Duodenal mucosa (tissue), 2 donors: Measurements from ENCODE around the gene LRRC8B.
"Not testable (repeated sequence)": the region's sequence is repeated elsewhere in the genome, so short reads cannot be mapped to it uniquely, and the experiment has no call there.

ENCODE experiments used
- H3K27ac ChIP-seq: one replicate; pipeline ENCODE4 v1.7.0; 2013; ENCODE audit warnings: low read depth, low read length
- H3K27me3 ChIP-seq, 2 donors: one replicate each; pipeline ENCODE4 v1.7.0; 2013; ENCODE audit warnings: low read length in 2 of 2, control low read depth in 1 of 2; ENCODE audit not compliant: insufficient read depth in 2 of 2, control insufficient read depth in 1 of 2
- H3K36me3 ChIP-seq, 2 donors: one replicate each; pipeline ENCODE4 v1.7.0; 2013; ENCODE audit warnings: low read length in 2 of 2, control low read depth in 1 of 2; ENCODE audit not compliant: insufficient read depth in 2 of 2, control insufficient read depth in 1 of 2
- H3K4me1 ChIP-seq, 2 donors: one replicate each; pipeline ENCODE4 v1.7.0; 2013; ENCODE audit warnings: low read length in 2 of 2, control low read depth in 1 of 2; ENCODE audit not compliant: insufficient read depth in 2 of 2, control insufficient read depth in 1 of 2
- H3K4me3 ChIP-seq, 2 donors: one replicate each; pipeline ENCODE4 v1.7.0; 2013; ENCODE audit warnings: low read length in 2 of 2, low read depth in 1 of 2
- H3K9ac ChIP-seq, 2 donors: one replicate each; pipeline ENCODE4 v1.7.0; 2013; ENCODE audit warnings: low read length in 2 of 2, low read depth in 1 of 2
- H3K9me3 ChIP-seq, 2 donors: one replicate each; pipeline ENCODE4 v1.7.0; 2013; ENCODE audit warnings: low read length in 2 of 2, control low read depth in 1 of 2; ENCODE audit not compliant: control insufficient read depth in 1 of 2

Gene LRRC8B

GRCh38 chr1:89499320-89499719, 25.3 kb upstream of the LRRC8B start:
- no peak overlapping the region for H3K4me3 ChIP-seq
- no peaks in the 10 kb centered on the region for H3K27me3 ChIP-seq
- no peaks in the 10 kb centered on the region for H3K9me3 ChIP-seq
- no peak overlapping the region for H3K27ac ChIP-seq
- H3K36me3 ChIP-seq: no peaks in the 10 kb centered on the region
- H3K9ac ChIP-seq: no peak overlapping the region
- no peaks in the 10 kb centered on the region for H3K4me1 ChIP-seq

- Histone ChIP-seq H3K9me3 (no peaks in the 10 kb centered on the region), H3K27me3 (peaks cover 0 to 4% of the 10 kb centered on the region in 2 donors), H3K27ac (no peak overlapping the region), H3K4me1 (no peaks in the 10 kb centered on the region), H3K4me3 (no peak overlapping the region), H3K9ac (no peak overlapping the region), H3K36me3 (no peaks in the 10 kb centered on the region)
Observed at GRCh38 chr1:89502042-89502441, 22.6 kb upstream of the LRRC8B start.

DNA sequence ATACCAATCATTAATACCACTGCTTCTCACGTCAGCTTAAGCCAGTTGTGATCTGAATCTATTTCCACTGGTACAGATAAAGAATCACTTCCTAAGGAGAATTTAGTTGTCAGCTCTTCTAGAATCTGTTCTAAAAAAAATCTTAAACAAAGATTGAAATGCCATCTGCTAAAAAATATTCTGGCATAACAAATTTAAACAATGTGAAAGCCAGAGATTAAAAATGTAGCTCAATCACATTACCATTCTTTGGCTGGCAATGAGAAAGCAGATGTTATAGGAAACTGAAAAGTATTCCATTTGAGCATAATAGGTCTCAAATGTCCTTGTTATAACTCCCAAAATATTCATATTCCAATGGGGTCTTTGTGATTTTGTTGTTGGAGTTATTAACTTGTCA, 21.7 kb upstream of the LRRC8B start:
- no peak overlapping the region for H3K4me3 ChIP-seq
- H3K9me3 ChIP-seq: no peaks in the 10 kb centered on the region
- H3K27ac ChIP-seq: no peak overlapping the region
- no peaks in the 10 kb centered on the region for H3K36me3 ChIP-seq
- no peak overlapping the region for H3K9ac ChIP-seq
- no peaks in the 10 kb centered on the region for H3K4me1 ChIP-seq
- H3K27me3 ChIP-seq: peaks cover 0 to 4% of the 10 kb centered on the region in 2 donors

- Histone ChIP-seq H3K4me1 (no peaks in the 10 kb centered on the region), H3K36me3 (no peaks in the 10 kb centered on the region), H3K4me3 (no peak overlapping the region), H3K9ac (no peak overlapping the region), H3K27ac (no peak overlapping the region), H3K27me3 (peaks cover 0 to 4% of the 10 kb centered on the region in 2 donors), H3K9me3 (no peaks in the 10 kb centered on the region)
Observed at GRCh38 chr1:89503690-89504089, 20.9 kb upstream of the LRRC8B start.

DNA sequence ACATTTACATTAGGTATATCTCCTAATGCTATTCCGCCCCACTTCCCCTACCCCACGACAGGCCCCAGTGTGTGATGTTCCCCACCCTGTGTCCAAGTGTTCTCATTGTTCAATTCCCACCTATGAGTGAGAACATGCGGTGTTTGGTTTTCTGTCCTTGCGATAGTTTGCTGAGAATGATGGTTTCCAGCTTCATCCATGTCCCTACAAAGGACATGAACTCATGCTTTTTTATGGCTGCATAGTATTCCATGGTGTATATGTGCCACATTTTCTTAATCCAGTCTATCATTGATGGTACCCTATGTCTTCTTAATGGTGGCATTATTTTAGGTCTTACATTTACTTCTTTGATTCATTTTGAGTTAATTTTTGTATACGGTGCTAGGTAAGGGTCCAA, 14.6 kb upstream of the LRRC8B start:
- H3K36me3 ChIP-seq, H3K27ac ChIP-seq, H3K4me3 ChIP-seq, H3K9me3 ChIP-seq, H3K4me1 ChIP-seq, H3K27me3 ChIP-seq, H3K9ac ChIP-seq: not testable (repeated sequence)

DNA sequence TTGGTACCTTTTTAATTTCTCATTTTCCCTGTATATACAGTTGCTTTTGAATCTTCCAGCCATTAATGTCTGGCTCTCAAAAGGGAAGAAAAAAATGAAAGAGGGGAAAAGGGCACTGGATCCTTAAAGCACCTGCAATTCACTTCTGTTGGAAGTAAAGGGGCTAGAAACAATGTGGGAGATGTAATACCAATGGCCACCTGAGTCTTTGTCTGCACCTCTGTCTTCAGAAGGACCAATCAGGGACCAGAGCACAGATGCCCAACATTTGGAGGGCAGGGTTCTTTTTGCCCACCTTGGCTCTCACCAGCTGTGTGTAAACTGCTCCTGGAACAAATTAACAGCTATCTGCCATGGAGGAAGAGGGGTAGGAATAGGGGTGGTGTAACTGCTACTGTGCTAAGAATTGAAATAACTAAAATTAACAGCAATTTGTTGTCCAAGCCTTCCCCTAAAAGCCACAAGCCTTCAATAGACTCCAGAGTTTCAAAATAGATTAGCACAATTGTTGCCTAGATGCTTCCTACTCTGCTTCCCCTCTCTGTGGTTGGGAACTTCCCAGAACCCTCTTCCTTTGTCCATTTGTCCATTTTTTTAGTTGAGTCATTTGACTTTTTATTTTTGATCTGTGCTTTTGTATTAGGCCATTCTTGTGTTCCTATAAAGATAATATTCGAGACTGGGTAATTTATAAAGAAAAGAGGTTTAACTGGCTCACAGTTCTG, 11.5 kb upstream of the LRRC8B start:
- peaks cover 0 to 6% of the 10 kb centered on the region in 2 donors for H3K9me3 ChIP-seq

GRCh38 chr1:89516055-89516454, 8.6 kb upstream of the LRRC8B start:
- Histone ChIP-seq H3K27ac (no peak overlapping the region), H3K4me1 (peaks cover 0 to 8% of the 10 kb centered on the region in 2 donors), H3K4me3 (no peak overlapping the region), H3K36me3 (no peaks in the 10 kb centered on the region), H3K9ac (no peak overlapping the region), H3K9me3 (no peaks in the 10 kb centered on the region), H3K27me3 (no peaks in the 10 kb centered on the region)

More for the DNA sequence above, 11.5 kb upstream of the LRRC8B start:
- H3K9ac ChIP-seq: no peak overlapping the region
- H3K36me3 ChIP-seq: no peaks in the 10 kb centered on the region
- H3K4me1 ChIP-seq: peaks cover 0 to 2% of the 10 kb centered on the region in 2 donors
- H3K4me3 ChIP-seq: no peak overlapping the region
- H3K27me3 ChIP-seq: no peaks in the 10 kb centered on the region
- H3K27ac ChIP-seq: no peak overlapping the region

GRCh38 chr1:89518221-89518631, 6.4 kb upstream of the LRRC8B start:
- Histone ChIP-seq H3K27ac (no peak overlapping the region), H3K36me3 (no peaks in the 10 kb centered on the region)

GRCh38 chr1:89519779-89520358, 4.8 kb upstream of the LRRC8B start:
- no peaks in the 10 kb centered on the region for H3K36me3 ChIP-seq
- no peak overlapping the region for H3K27ac ChIP-seq

More at GRCh38 chr1:89518221-89518631, 6.4 kb upstream of the LRRC8B start:
- H3K9me3 ChIP-seq: no peaks in the 10 kb centered on the region
- H3K9ac ChIP-seq: no peak overlapping the region
- peaks cover 0 to 8% of the 10 kb centered on the region in 2 donors for H3K4me1 ChIP-seq
- no peak overlapping the region for H3K4me3 ChIP-seq
- H3K27me3 ChIP-seq: no peaks in the 10 kb centered on the region

GRCh38 chr1:89521977-89522376, 2.7 kb upstream of the LRRC8B start:
- not testable (repeated sequence) for H3K9ac ChIP-seq

More at GRCh38 chr1:89519779-89520358, 4.8 kb upstream of the LRRC8B start:
- no peak overlapping the region for H3K9ac ChIP-seq
- no peaks in the 10 kb centered on the region for H3K27me3 ChIP-seq
- H3K4me3 ChIP-seq: no peak overlapping the region
- H3K9me3 ChIP-seq: no peaks in the 10 kb centered on the region
- peaks cover 9 to 13% of the 10 kb centered on the region in 2 donors for H3K4me1 ChIP-seq

More at GRCh38 chr1:89521977-89522376, 2.7 kb upstream of the LRRC8B start:
- H3K27me3 ChIP-seq, H3K27ac ChIP-seq, H3K36me3 ChIP-seq, H3K4me3 ChIP-seq, H3K9me3 ChIP-seq: not testable (repeated sequence)
- peaks cover 9 to 18% of the 10 kb centered on the region in 2 donors for H3K4me1 ChIP-seq
